Right lobe of liver (tissue), 4 donors: ENCODE measurements around the gene CAB39.

Experiments
- POLR2A ChIP-seq: fragments of 450-650 bp; IDR thresholded peaks from one replicate; pipeline ENCODE4 v1.6.1; 2017; ENCODE audit warnings: antibody characterized with exemption, mild to moderate bottlenecking
- TF ChIP-seq, protein P1 (sequence below), 4 donors: fragments of 200-600 bp in 3 of 4; fragments of 450-650 bp in 1 of 4; IDR thresholded peaks; one replicate each; pipeline versions ENCODE4 v1.5.1 to v1.8.0; 2016 to 2022; ENCODE audit warnings: antibody characterized with exemption in 4 of 4, mild to moderate bottlenecking in 2 of 4
- donor health status: DM: no; HTN: no; CAD: no.
- donor health status: DM: no; HTN: no; CAD: no.
- donor health status: DM: no; HTN: yes; CAD: no.

DNA sequence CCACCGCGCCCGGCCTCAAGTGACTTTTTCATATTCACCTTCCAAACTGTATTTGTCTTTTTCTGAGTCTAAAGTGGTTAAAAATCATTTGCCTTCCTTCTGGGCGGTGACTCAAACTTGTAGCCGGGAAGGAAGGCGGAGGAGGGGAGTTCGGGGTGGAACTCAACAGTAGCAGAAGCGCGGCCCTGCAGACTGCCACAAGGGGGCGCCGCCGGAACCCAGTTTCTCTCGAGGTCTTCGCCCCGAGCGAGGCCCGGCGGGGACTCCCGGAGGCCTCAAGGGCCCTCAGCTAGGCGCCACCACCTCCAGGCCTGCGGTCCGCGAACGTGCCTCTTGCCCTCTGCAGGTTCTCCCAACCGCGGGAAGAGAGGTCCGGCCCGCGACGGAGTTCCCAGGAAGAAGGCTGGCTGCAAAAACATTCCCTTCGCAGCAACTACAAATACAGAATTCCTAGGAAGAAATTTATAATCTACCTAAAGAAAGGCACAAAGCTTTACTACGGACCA, 135.3 kb downstream of the CAB39 start:
- TF ChIP-seq, protein P1, sequence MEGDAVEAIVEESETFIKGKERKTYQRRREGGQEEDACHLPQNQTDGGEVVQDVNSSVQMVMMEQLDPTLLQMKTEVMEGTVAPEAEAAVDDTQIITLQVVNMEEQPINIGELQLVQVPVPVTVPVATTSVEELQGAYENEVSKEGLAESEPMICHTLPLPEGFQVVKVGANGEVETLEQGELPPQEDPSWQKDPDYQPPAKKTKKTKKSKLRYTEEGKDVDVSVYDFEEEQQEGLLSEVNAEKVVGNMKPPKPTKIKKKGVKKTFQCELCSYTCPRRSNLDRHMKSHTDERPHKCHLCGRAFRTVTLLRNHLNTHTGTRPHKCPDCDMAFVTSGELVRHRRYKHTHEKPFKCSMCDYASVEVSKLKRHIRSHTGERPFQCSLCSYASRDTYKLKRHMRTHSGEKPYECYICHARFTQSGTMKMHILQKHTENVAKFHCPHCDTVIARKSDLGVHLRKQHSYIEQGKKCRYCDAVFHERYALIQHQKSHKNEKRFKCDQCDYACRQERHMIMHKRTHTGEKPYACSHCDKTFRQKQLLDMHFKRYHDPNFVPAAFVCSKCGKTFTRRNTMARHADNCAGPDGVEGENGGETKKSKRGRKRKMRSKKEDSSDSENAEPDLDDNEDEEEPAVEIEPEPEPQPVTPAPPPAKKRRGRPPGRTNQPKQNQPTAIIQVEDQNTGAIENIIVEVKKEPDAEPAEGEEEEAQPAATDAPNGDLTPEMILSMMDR (IDR thresholded peaks at IDR 0.05), result peak; percentile 74 to 96 (median 89)
- no peak for TF ChIP-seq POLR2A
